HG02870 (cell line): ENCODE results near the gene NXPE3.

ENCODE experiments used
- ATAC-seq: cut with Tn5 transposase; IDR thresholded peaks from one replicate; pipeline ENCODE4 v1.9.1; 2021; ENCODE audit warnings: mild to moderate bottlenecking, moderate library complexity; ENCODE audit not compliant: unreplicated experiment

Gene NXPE3

GRCh38 chr3:101873619-101874018 is 94.6 kb downstream of the NXPE3 start:
- no peak for ATAC-seq

GRCh38 chr3:101876142-101876541 is 97.1 kb downstream of the NXPE3 start:
- peak; percentile 70 for ATAC-seq
